ENCODE measurements around the gene UGT1A8.
"Not testable (repeated sequence)": the region's sequence is repeated elsewhere in the genome, so short reads cannot be mapped to it uniquely, and the experiment has no call there.

UGT1A8 gene

GRCh38 chr2:233708942-233709341 lies 91.5 kb downstream of the UGT1A8 start:
- Mint-ChIP-seq H3K27me3 (peaks cover 40% of the 10 kb centered on the region), H3K4me3 (no peak overlapping the region), H3K4me1 (peaks cover 8% of the 10 kb centered on the region), H3K36me3 (peaks cover 4% of the 10 kb centered on the region), H3K9me3 (peaks cover 3% of the 10 kb centered on the region), H3K27ac (no peak overlapping the region)
- ATAC-seq = no peak

- Mint-ChIP-seq H3K36me3 (no peaks in the 10 kb centered on the region), H3K4me1 (peaks cover 8% of the 10 kb centered on the region), H3K27me3 (peaks cover 39% of the 10 kb centered on the region), H3K27ac (peak overlapping the region; percentile 12), H3K4me3 (no peak overlapping the region), H3K9me3 (no peaks in the 10 kb centered on the region)
- ATAC-seq = peak; percentile 75
Observed at GRCh38 chr2:233711312-233712008, 94.0 kb downstream of the UGT1A8 start.

DNA sequence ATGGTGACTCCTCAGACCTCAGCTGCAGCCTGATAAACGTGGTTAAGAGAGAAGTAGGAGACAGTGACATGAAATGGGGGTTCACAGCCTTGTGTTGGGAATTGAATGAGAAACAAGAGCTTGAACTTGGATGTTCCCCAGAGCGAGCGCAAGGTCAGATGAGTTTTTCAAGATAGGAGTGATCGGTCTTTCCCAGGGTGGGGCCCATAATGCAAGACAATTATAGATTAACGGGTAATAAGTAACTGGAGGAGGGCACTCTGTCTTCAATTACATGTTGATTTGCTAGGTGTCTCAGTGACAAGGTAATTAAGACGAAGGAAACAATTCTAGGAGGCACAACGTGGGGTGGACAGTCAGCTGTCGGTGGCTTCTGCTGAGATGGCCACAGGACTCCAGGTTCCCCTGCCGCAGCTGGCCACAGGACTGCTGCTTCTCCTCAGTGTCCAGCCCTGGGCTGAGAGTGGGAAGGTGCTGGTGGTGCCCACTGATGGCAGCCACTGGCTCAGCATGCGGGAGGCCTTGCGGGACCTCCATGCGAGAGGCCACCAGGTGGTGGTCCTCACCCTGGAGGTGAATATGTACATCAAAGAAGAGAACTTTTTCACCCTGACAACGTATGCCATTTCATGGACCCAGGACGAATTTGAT lies 95.3 kb downstream of the UGT1A8 start, which contains the start of gene UGT1A5:
UGT1A5 (plus strand) TSS at position 297 of the 651 bp plus-strand sequence; CDS start at position 382, 85 bp downstream.
- H3K4me1 Mint-ChIP-seq = peaks cover 8% of the 10 kb centered on the region
- H3K9me3 Mint-ChIP-seq = no peaks in the 10 kb centered on the region
- peaks cover 35% of the 10 kb centered on the region for H3K27me3 Mint-ChIP-seq
- no peak within 1 kb of the TSS for H3K27ac Mint-ChIP-seq
- no peak within 1 kb of the TSS for H3K4me3 Mint-ChIP-seq
- ATAC-seq = no peak
- no peaks in the 10 kb centered on the region for H3K36me3 Mint-ChIP-seq

DNA sequence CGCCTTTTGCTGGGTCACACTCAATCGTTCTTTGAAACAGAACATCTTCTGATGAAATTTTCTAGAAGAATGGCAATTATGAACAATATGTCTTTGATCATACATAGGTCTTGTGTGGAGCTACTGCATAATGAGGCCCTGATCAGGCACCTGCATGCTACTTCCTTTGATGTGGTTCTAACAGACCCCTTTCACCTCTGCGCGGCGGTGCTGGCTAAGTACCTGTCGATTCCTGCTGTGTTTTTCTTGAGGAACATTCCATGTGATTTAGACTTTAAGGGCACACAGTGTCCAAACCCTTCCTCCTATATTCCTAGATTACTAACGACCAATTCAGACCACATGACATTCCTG lies 95.8 kb downstream of the UGT1A8 start:
- Mint-ChIP-seq H3K9me3 (no peaks in the 10 kb centered on the region), H3K4me1 (peaks cover 8% of the 10 kb centered on the region), H3K27ac (no peak overlapping the region), H3K4me3 (no peak overlapping the region), H3K27me3 (peaks cover 34% of the 10 kb centered on the region), H3K36me3 (no peaks in the 10 kb centered on the region)
- no peak for ATAC-seq

DNA sequence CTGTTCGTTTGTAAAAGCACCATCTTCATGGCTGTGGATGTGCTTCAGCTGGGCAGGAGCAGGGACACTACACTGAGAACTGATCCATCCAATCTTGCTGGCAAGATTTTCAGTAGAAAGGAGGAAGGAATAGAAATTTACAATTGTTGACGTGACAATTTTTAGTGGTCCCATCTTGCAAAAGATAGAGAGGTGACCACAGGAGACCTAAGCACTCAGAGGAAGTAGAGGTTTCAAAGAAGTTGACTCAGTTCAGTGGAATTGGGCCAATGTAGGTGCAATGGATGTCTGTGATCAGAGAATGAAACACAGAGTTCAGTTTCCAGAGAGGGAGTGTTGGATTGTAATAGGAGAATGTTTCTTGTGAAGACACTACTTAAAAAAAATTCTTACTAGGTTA lies 96.7 kb downstream of the UGT1A8 start:
- no peak overlapping the region for H3K27ac Mint-ChIP-seq
- H3K36me3 Mint-ChIP-seq = no peaks in the 10 kb centered on the region
- peaks cover 35% of the 10 kb centered on the region for H3K27me3 Mint-ChIP-seq
- no peak overlapping the region for H3K4me3 Mint-ChIP-seq
- ATAC-seq = no peak
- no peaks in the 10 kb centered on the region for H3K9me3 Mint-ChIP-seq
- peaks cover 8% of the 10 kb centered on the region for H3K4me1 Mint-ChIP-seq

- H3K27me3 Mint-ChIP-seq = peaks cover 41% of the 10 kb centered on the region
- H3K9me3 Mint-ChIP-seq = no peaks in the 10 kb centered on the region
- H3K4me1 Mint-ChIP-seq = no peaks in the 10 kb centered on the region
- H3K4me3 Mint-ChIP-seq = no peak within 1 kb of the TSS
- H3K27ac Mint-ChIP-seq = no peak within 1 kb of the TSS
- H3K36me3 Mint-ChIP-seq = no peaks in the 10 kb centered on the region
- no peak for ATAC-seq
Observed at GRCh38 chr2:233718552-233718951, 101.1 kb downstream of the UGT1A8 start, which contains the start of gene UGT1A4. TSS of gene UGT1A4 (plus strand) at chr2:233718736. CDS start at chr2:233718821, 85 bp downstream.

DNA sequence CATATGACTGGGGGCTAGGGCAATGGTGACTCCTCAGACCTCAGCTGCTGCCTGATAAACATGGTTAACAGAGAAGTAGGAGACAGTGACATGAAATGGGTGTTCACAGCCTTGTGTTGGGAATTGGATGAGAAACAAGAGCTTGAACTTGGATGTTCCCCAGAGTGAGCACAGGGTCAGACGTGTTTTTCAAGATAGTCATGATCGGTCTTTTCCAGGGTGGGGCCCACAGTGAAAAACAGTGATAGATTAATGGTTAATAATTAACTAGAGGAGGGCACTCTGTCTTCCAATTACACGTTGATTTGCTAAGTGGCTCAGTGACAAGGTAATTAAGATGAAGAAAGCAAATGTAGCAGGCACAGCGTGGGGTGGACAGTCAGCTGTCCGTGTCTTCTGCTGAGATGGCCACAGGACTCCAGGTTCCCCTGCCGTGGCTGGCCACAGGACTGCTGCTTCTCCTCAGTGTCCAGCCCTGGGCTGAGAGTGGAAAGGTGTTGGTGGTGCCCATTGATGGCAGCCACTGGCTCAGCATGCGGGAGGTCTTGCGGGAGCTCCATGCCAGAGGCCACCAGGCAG lies 111.4 kb downstream of the UGT1A8 start, which contains the start of gene UGT1A3:
UGT1A3 (plus strand) TSS at position 320 of the 579 bp plus-strand sequence; CDS start at position 405, 85 bp downstream.
- Mint-ChIP-seq H3K4me3 (no peak within 1 kb of the TSS), H3K9me3 (no peaks in the 10 kb centered on the region), H3K27me3 (peaks cover 46% of the 10 kb centered on the region), H3K36me3 (no peaks in the 10 kb centered on the region), H3K4me1 (peaks cover 8% of the 10 kb centered on the region), H3K27ac (no peak within 1 kb of the TSS)
- ATAC-seq = no peak

- H3K27me3 Mint-ChIP-seq = peaks cover 48% of the 10 kb centered on the region
- not testable (repeated sequence) for H3K36me3 Mint-ChIP-seq, ATAC-seq, H3K27ac Mint-ChIP-seq, H3K4me1 Mint-ChIP-seq, H3K4me3 Mint-ChIP-seq, H3K9me3 Mint-ChIP-seq
Observed at GRCh38 chr2:233736868-233737653, 119.6 kb downstream of the UGT1A8 start.

GRCh38 chr2:233740870-233741269 lies 123.4 kb downstream of the UGT1A8 start:
- no peak for ATAC-seq
- no peak overlapping the region for H3K4me3 Mint-ChIP-seq
- no peaks in the 10 kb centered on the region for H3K4me1 Mint-ChIP-seq
- no peaks in the 10 kb centered on the region for H3K36me3 Mint-ChIP-seq
- peaks cover 42% of the 10 kb centered on the region for H3K27me3 Mint-ChIP-seq
- H3K27ac Mint-ChIP-seq = no peak overlapping the region
- no peaks in the 10 kb centered on the region for H3K9me3 Mint-ChIP-seq

DNA sequence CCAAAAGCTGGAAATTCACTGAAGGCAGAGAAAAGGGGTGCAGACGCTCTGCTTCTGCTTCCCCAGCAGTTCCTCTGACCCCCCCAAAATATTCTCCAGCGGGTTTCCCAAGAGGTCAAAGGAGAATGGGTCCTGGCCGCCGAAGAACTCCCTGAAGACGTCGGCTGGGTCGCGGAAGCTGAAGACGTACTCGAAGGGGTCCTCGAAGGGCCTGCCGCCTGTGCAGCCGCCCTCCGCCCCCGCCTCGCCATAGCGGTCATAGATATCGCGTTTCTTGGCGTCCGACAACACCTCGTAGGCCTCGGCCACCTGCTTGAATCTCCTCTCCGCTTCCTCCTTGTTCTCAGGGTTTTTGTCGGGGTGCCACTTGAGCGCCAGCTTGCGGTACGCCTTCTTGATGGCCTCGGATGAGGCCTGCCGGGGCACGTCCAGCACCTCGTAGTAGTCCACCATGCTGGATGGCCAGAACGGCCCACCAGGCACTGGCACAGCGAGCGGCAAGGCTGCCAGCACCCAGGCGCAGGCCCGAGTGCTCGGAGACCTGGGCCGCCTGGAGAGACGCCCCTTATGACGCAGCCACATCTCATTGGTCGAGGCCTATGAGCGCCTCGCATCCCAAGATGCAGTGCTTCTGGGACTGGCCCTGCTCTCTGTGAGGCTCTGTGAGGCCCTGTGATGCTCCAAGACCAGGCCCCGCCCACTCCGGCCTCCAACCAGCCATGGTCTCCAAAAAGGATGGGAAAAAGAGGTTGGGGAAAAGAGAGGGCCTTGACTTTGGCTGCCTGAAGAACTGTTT lies 126.2 kb downstream of the UGT1A8 start:
- H3K4me3 Mint-ChIP-seq = no peak overlapping the region
- no peaks in the 10 kb centered on the region for H3K36me3 Mint-ChIP-seq
- H3K4me1 Mint-ChIP-seq = no peaks in the 10 kb centered on the region
- ATAC-seq = no peak
- H3K27ac Mint-ChIP-seq = no peak overlapping the region
- peaks cover 50% of the 10 kb centered on the region for H3K27me3 Mint-ChIP-seq
- H3K9me3 Mint-ChIP-seq = no peaks in the 10 kb centered on the region

- no peaks in the 10 kb centered on the region for H3K4me1 Mint-ChIP-seq
- ATAC-seq = no peak
- H3K27ac Mint-ChIP-seq = no peak overlapping the region
- H3K4me3 Mint-ChIP-seq = no peak overlapping the region
- peaks cover 35% of the 10 kb centered on the region for H3K27me3 Mint-ChIP-seq
- H3K36me3 Mint-ChIP-seq = no peaks in the 10 kb centered on the region
- H3K9me3 Mint-ChIP-seq = peaks cover 7% of the 10 kb centered on the region
Observed at GRCh38 chr2:233745073-233745755, 127.8 kb downstream of the UGT1A8 start.

GRCh38 chr2:233745838-233746237 lies 128.4 kb downstream of the UGT1A8 start:
- not testable (repeated sequence) for H3K4me3 Mint-ChIP-seq, H3K27ac Mint-ChIP-seq, ATAC-seq

DNA sequence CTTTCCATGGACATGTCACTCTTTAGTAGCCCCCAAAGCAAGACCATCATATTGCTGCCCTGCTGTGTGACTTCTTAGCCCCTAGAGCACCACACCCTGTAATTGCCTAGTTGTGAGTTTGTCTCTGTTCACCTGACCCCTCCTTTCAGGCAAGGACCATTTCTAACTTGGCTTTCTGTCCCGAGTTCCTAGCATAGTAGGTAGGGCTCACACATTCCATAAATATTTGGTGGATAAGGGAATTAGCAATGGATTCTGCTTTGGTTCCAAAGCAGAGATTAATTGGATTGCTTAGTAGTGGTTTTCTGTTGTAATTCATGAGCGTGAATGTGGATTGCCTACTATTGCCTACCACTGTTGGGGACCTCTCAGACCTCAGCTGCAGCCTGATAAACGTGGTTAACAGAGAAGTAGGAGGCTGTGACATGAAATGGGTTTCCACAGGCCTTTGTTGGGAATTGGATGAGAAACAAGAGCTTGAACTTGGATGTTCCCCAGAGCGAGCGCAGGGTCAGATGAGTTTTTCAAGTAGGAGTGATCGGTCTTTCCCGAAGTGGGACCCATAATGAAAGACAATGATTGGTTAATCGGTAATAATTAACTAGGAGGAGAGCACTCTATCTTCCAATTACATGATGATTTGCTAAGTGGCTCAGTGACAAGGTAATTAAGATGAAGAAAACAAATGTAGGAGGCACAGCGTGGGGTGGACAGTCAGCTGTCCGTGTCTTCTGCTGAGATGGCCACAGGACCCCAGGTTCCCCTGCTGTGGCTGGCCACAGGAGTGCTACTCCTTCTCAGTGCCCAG lies 129.2 kb downstream of the UGT1A8 start:
- H3K27me3 Mint-ChIP-seq = peaks cover 31% of the 10 kb centered on the region
- H3K4me3 Mint-ChIP-seq = no peak overlapping the region
- no peak overlapping the region for H3K27ac Mint-ChIP-seq
- H3K36me3 Mint-ChIP-seq = no peaks in the 10 kb centered on the region
- no peaks in the 10 kb centered on the region for H3K4me1 Mint-ChIP-seq
- no peak for ATAC-seq
- H3K9me3 Mint-ChIP-seq = peaks cover 12% of the 10 kb centered on the region

More at GRCh38 chr2:233745838-233746237, 128.4 kb downstream of the UGT1A8 start:
- not testable (repeated sequence) for H3K36me3 Mint-ChIP-seq, H3K4me1 Mint-ChIP-seq, H3K9me3 Mint-ChIP-seq
- H3K27me3 Mint-ChIP-seq = peaks cover 31% of the 10 kb centered on the region

DNA sequence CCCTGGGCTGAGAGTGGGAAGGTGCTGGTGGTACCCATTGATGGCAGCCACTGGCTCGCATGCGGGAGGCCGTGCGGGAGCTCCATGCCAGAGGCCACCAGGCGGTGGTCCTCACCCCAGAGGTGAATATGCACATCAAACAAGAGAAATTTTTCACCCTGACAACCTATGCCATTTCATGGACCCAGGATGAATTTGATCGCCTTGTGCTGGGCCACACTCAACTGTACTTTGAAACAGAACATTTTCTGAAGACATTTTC lies 129.8 kb downstream of the UGT1A8 start:
- no peaks in the 10 kb centered on the region for H3K36me3 Mint-ChIP-seq
- no peaks in the 10 kb centered on the region for H3K4me1 Mint-ChIP-seq
- peaks cover 14% of the 10 kb centered on the region for H3K9me3 Mint-ChIP-seq
- ATAC-seq = no peak
- H3K27ac Mint-ChIP-seq = no peak overlapping the region
- H3K4me3 Mint-ChIP-seq = no peak overlapping the region
- H3K27me3 Mint-ChIP-seq = peaks cover 31% of the 10 kb centered on the region
